ENCODE measurements around the gene BTBD3. TPM values are rescaled to one million over a fixed set of nuclear protein-coding genes. Genes with fewer than 3 reads are reported as not detected.

The BTBD3 gene
- total RNA-seq, 1 donor from 2014 or later: 50.5 TPM

- DNase-seq (ENCODE audit: low read depth): no peak
These were observed 725 bp downstream of the BTBD3 start for GRCh38 chr20:11918391-11918845.

- DNase-seq (ENCODE audit: low read depth): no peak
These were observed 1.3 kb downstream of the BTBD3 start for GRCh38 chr20:11918981-11919380.

- no peak for DNase-seq (ENCODE audit: low read depth)
These were observed 1.9 kb downstream of the BTBD3 start for GRCh38 chr20:11919581-11919980.

- DNase-seq (ENCODE audit: low read depth): no peak
These were observed 2.4 kb downstream of the BTBD3 start for GRCh38 chr20:11920083-11920482.

GRCh38 chr20:11921321-11921720 is 3.6 kb downstream of the BTBD3 start:
- no peak for DNase-seq (ENCODE audit: low read depth)

- DNase-seq (ENCODE audit: low read depth): no peak
These were observed 4.9 kb downstream of the BTBD3 start for GRCh38 chr20:11922561-11922960.

GRCh38 chr20:11924923-11925322 is 7.2 kb downstream of the BTBD3 start:
- no peak for DNase-seq (ENCODE audit: low read depth)

- no peak for DNase-seq (ENCODE audit: low read depth)
These were observed 8.8 kb downstream of the BTBD3 start for GRCh38 chr20:11926292-11926998.

- no peak for DNase-seq (ENCODE audit: low read depth)
These were observed 12.3 kb downstream of the BTBD3 start for GRCh38 chr20:11929947-11930346.

- no peak for DNase-seq (ENCODE audit: low read depth)
These were observed 17.8 kb downstream of the BTBD3 start for GRCh38 chr20:11935212-11936154.

- DNase-seq (ENCODE audit: low read depth): no peak
These were observed 18.5 kb downstream of the BTBD3 start for GRCh38 chr20:11936157-11936556.

- DNase-seq (ENCODE audit: low read depth): no peak
These were observed 19.5 kb downstream of the BTBD3 start for GRCh38 chr20:11937230-11937629.

- DNase-seq (ENCODE audit: low read depth): no peak
These were observed 24.0 kb downstream of the BTBD3 start for GRCh38 chr20:11941593-11942246.

- DNase-seq (ENCODE audit: low read depth): no peak
These were observed 26.1 kb downstream of the BTBD3 start for GRCh38 chr20:11943778-11944177.

- DNase-seq (ENCODE audit: low read depth): no peak
These were observed 31.1 kb downstream of the BTBD3 start for GRCh38 chr20:11948806-11949205.

GRCh38 chr20:11949711-11950110 is 32.0 kb downstream of the BTBD3 start:
- no peak for DNase-seq (ENCODE audit: low read depth)

GRCh38 chr20:11951696-11952095 is 34.0 kb downstream of the BTBD3 start:
- no peak for DNase-seq (ENCODE audit: low read depth)

- peak; percentile 75 for DNase-seq (ENCODE audit: low read depth)
These were observed 34.9 kb downstream of the BTBD3 start for GRCh38 chr20:11952639-11953038.

- DNase-seq (ENCODE audit: low read depth): no peak
These were observed 40.2 kb downstream of the BTBD3 start for GRCh38 chr20:11957911-11958310.

- no peak for DNase-seq (ENCODE audit: low read depth)
These were observed 41.2 kb downstream of the BTBD3 start for GRCh38 chr20:11958855-11959254.

- DNase-seq (ENCODE audit: low read depth): no peak
These were observed 47.9 kb downstream of the BTBD3 start for GRCh38 chr20:11965602-11966001.

- no peak for DNase-seq (ENCODE audit: low read depth)
These were observed 48.5 kb downstream of the BTBD3 start for GRCh38 chr20:11966186-11966585.

Measured in renal cortical epithelial cell (primary cell).